MV-4-11 (cell line): ENCODE measurements around the gene NF1.

Experiments used
- DNase-seq: peaks from one replicate; lab custom pipeline; 2025; lab: John Stamatoyannopoulos, UW

Gene NF1

DNA sequence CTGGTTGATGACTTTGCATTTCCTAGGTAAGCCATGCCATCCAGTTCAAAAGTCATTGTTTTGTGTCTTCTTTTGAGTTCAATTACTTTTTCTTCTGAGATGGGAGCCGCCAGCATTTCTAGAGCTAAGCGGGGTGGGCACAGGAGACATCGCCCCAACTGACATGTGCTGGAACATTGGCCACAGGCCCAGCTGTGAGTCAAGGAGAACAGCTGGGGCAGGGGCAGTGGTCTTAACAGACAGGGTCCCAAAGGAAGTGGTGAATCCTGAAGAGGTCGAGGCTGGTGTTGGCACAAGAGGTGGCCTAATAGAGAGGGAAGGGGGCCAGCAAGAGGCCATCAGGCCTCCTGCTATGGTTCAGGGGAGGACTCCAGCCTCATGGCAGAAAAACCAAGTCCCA, 313.8 kb downstream of the NF1 start:
- no peak for DNase-seq

GRCh38 chr17:31411707-31412285, 317.0 kb downstream of the NF1 start:
- DNase-seq, result no peak

DNA sequence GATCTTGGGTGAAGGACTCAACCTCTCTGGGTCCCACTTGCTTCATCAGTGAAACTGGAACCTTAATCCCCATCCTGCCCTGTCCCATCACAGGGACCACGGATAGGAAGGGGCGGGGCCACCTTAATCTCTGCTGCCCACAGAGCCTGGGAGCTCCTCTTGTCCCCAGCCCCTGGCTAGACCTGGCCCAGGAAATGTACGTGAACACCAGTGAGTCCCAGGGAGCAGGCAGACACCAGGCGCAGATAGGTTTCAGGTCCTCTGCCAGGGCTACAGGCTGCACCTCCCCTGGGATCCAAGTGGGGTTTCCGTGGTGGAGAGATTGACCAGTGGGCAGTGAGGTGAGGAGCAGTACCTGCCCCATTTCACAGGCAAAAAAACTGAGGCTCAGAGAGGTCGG, 317.7 kb downstream of the NF1 start:
- DNase-seq, result no peak

- DNase-seq, result no peak
These were observed 318.5 kb downstream of the NF1 start for GRCh38 chr17:31413081-31413799.

GRCh38 chr17:31413874-31414549, 319.2 kb downstream of the NF1 start:
- peak; percentile 28 for DNase-seq

DNA sequence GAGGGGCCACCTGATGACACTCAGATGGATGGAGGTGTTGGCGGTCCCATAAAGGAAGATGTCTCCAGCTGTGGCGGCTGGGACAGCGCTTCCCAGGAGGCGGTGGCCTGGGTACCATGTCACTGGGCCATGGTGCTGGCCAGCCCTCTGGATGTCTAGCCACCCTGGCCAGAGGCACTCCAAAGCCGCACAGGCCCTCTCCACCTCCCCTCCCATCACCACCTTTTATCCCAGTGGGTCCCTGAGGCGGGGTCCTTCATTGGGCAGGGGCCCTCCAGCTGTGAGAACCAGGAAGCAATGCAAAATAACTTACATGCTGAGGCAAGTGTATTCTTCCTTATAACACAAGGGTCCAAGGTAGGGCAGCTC, 319.8 kb downstream of the NF1 start:
- DNase-seq, result no peak

GRCh38 chr17:31415004-31415454, 320.3 kb downstream of the NF1 start:
- DNase-seq, result peak; percentile 84

- no peak for DNase-seq
These were observed 321.1 kb downstream of the NF1 start for GRCh38 chr17:31415640-31416502.

GRCh38 chr17:31416503-31416923, 321.7 kb downstream of the NF1 start:
- DNase-seq, result no peak

GRCh38 chr17:31417051-31417792, 322.4 kb downstream of the NF1 start:
- DNase-seq, result no peak

GRCh38 chr17:31418773-31419350, 324.1 kb downstream of the NF1 start:
- DNase-seq, result no peak

DNA sequence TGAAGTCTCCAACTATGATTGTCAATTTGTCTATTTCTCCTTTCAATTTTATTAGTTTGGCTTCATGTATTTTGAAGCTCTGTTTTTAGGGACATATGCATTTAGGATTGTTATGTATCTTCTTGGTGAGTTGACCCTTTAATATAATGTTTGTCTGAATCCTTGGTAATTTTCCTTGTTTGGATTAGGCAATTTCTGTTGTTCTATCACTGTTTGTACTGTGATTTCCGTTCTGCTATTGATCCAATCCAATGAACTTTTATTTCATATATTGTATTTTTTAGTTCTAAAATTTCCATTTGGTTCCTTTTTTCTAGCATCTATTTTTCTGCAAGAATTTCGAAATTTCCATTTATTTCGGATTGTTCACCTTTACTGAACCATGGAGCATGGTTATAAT, 327.7 kb downstream of the NF1 start:
- no peak for DNase-seq

DNA sequence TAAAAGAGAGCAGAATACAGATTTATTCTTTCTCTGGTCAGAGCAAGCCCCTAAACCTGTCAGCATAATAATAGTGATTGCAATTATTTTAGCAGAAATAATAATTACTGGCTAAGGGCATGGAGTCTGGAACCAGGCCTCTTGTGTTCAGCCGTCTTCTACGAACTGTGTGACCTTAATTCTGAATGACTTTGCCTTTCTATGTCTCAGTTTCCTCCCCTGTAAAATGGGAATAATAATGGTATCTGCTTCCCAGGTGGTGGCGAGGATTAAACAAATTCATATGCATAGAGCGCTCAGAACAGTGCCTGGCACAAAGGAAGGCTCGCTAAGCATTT, 330.1 kb downstream of the NF1 start:
- DNase-seq, result no peak

- DNase-seq, result no peak
These were observed 330.7 kb downstream of the NF1 start for GRCh38 chr17:31425282-31426040.
